Measurements from ENCODE around the gene ATP6V1C2.

GRCh38 chr2:10783421-10783820, 62.0 kb downstream of the ATP6V1C2 start:
- no peak for TF ChIP-seq CTCF (IDR thresholded peaks at IDR 0.05 in 2 of 3, conservative IDR thresholded peaks at IDR 0.05 in 1 of 3; ENCODE audit: insufficient read depth in 2 of 3, low read depth in 1 of 3, low read length in 3 of 3)
- TF ChIP-seq ELK1 (CRISPR knock-in tag; IDR thresholded peaks at IDR 0.05) = no peak
- TF ChIP-seq RNF2 (IDR thresholded peaks at IDR 0.05) = no peak
- TF ChIP-seq FOSL1 (tag; conservative IDR thresholded peaks at IDR 0.05) = no peak
- no peak for TF ChIP-seq PBX2 (CRISPR knock-in tag; IDR thresholded peaks at IDR 0.05; ENCODE audit: low read depth)
- TF ChIP-seq PBX2 (tag; conservative IDR thresholded peaks at IDR 0.05; ENCODE audit: low read depth) = no peak

Data from K562 (cell line).